GM20431 (cell line): Measurements from ENCODE around the gene IL4R.
"Not testable (repeated sequence)": the region's sequence is repeated elsewhere in the genome, so short reads cannot be mapped to it uniquely, and the experiment has no call there.

Experiments used
- in situ Hi-C: fragments of 300-500 bp; cut with MseI, MboI; formaldehyde crosslinking; loops from one replicate; pipeline ENCODE4 v1.15.0; 2020; ENCODE audit warnings: low sequenced_read_pairs; ENCODE audit not compliant: unreplicated experiment

The IL4R gene

DNA sequence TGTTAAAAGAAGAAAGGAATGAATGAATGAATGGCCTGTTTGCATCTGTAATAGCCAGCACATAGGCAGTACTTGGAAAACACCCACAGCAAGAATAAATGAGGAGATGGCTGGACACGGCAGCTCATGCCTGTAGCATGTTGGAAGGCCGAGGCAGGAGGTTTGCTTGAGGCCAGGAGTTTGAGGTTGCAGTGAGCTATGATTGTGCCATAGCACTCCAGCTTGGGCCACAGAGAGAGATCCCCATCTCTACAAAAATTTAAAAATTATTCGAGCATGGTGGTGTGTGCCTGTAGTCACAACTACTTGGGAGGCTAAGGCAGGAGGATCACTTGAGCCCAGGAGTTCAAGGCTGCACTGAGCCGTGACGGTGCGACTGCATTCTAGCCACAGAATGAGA is 12.5 kb downstream of the IL4R start:
- in situ Hi-C loops: no loop called here

DNA sequence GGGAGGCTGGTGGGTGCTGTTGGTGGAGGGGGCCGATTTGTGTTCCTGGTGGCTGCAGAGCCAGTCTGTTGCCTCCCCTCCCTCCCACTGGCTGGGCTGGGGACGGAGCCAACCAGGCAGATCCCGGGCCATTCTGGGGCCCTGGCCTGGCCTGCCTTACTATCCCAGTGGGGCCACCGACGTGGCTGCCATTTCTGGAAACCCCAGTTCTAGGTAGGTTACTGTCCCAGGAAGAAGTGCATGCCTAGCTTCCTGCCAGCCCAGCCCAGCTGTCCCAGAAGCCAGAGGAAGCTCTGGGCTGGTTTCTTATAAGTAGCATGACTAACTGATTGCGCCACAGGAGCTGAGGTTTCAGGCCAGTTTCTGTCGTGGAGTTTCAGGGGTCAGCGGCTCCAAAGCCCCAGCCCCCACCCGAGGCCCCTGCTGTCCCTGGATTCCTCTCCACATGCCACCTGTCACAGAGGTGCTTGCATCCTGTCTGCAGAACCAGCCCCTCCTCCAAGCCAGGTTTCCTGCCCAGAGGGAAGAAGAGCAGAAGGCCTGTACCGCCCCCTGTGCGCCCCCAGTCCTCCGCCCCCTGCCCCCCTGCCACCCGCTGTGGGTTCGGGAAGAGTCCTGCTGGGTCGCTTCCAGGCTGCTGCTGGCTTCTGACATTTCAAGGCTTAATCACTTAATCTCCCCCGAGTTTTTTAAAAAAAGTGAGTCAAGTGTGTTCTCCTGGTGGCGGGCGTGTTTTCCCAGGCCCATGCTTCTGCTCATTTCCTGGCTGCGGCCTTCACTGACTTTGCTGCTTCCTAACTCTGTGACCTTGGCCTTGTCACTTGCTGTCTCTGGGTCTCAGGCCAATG is 13.2 kb downstream of the IL4R start:
- in situ Hi-C loops: no loop called here

DNA sequence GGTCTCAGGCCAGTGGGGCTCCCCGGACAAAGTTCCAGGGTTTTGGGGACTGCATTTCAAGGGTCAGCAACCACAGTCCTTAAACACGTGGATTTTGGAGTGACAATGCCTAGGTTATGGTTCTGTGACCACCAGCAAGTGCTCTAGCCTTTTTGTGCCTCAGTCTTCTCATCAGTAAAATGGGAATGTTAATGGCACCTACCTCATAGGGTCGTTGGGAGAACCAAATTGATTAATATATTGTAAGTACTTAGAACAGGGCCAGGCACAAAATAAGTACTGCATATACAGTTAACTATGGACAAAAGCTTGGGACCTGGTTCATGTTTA is 13.8 kb downstream of the IL4R start:
- in situ Hi-C loops: no loop called here

DNA sequence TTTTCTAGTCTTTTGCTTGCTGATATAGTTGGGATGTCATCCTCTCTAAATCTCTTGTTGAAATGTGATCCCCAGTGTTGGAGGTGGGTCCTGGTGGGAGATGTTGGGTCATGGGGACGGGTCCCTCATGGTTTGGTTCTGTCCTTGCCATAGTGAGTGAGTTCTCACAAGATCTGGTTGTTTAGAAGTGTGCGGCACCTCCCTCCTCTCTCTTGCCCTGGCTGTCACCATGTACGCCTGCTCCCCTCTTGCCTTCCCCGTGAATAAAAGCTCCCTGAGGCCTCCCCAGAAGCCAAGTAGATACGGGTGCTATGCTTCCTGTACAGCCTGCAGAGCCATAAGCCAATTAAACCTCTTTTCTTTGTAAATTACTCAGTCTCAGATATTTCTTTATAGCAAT is 15.2 kb downstream of the IL4R start:
- in situ Hi-C loops: no loop called here

DNA sequence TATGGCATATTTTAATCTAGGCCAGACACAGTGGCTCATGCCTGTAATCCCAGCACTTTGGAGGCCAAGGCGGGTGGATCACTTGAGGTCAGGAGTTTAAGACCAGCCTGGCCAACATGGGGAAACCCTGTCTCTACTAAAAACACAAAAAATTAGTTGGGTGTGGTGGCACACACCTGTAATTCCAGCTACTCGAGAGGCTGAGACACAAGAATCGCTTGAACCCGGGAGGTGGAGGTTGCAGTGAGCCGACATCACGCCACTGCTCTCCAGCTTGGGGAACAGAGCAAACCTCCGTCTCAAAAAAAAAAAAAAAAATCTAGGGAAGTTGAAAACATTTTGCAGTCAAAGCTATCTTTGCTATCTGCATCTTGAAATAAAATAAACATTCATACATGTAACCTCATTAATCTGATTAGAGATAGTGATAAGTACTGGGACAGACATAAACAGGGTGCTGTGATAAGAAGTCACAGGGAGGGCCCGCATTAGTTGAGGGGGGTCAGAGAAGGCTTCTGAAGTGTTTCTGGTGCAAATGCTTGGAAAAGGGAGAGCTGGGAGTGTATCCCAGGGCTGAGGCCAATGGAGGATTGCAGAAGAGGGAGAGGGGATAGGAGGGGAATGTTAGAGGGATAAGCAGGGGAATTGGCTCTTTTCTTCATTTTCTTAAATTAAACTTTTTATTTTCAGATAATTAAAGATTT is 15.8 kb downstream of the IL4R start:
- in situ Hi-C loops: not testable (repeated sequence)

DNA sequence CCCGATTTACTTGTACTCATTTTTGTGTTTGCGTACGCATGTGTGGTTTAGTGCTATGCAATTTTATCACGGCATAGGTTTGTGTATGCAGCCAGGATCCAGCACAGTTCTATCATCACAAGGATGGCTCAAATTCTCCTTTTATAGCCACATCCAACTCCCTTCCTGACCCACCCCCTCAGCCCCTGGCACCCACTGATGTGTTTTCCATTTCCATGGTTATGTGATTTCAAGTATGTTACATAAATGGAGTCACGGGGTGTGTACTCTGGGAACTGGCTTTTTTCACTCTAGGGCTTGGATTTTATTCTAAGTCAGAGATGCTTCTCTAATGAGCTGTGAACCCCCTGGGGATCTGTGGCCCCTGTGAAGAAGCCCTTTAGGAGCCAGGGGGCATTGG is 16.8 kb downstream of the IL4R start:
- in situ Hi-C loops: no loop called here

DNA sequence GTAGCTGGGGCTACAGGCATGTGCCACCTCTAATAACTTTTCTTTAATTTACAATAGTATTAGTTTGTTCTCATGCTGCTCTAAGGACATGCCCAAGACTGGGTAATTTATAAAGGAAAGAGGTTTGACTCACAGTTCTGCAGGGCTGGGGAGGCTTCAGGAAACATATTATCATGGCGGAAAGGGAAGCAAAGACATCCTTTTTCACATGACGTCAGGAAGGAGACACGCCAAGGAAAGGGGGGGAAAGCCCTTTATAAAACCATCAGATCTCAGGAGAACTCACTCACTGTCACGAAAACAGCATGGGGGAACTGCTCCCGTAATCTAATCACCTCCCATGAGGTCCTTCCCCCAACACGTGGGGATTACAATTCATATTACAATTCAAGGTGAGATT is 18.3 kb downstream of the IL4R start:
- in situ Hi-C loops: no loop called here

DNA sequence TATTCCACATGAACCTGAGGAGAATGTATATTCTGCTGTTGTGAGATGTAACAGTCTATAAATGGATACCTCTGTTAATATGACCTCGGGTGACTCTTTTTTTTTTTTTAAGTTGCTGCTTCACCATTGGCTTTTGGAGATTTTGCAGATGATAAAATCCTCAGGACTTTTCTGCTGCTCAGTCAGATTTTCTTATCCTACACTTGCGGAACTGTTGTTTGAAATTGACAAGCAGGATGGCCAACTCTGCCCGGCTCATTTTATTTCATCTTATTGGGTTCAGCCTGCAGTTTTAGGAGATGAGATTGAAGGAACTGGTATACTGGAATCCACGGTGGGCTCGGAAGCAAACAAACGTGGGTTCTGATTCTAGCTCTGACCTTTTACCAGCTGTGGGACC is 19.3 kb downstream of the IL4R start:
- in situ Hi-C loops: no loop called here

DNA sequence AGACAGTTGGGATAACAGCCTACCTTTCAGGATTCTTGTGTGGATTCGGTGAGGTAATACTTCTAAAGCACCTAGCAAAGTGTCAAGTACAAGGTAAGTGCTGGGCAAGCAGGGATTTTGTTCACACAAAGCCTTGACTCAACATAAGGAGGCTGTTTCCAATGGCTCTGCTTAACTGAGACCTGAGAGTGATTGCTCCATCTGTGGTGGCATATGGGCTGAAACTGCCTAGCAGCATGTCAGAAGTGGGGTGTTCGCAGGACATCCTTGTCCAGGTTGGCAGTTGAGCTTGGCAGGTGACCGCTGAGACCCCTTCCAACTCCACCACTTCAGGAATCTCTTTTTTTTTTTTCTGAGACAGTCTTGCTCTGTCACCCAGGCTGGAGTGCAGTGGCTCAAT is 19.8 kb downstream of the IL4R start:
- in situ Hi-C loops: no loop called here

DNA sequence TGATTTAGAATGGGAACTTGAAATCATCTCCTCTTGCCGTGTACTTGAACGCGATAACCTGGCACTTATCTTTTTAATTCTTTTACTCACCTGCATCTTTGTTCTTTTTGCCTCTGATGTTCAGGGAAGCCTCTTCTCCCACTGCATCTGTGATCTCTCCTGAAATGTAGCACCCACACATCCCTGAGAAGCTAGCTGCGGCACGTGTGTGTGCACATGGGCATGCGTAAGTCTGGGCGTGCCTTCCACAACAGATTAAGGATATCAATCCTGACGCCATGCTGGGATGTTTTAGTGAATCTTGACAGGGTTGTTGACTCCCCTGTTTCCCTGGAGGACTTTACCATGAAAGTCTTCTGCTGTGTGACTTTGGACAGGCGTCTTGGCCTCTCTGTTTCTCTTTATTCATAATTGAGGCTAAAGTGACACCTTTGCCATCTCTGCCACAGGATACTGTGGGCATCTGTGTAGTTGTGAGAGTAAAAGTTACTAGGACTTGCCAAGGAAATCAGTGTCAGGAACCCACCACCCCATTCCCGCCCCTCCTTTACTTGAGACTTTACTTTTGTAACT is 20.5 kb downstream of the IL4R start:
- in situ Hi-C loops: no loop called here

DNA sequence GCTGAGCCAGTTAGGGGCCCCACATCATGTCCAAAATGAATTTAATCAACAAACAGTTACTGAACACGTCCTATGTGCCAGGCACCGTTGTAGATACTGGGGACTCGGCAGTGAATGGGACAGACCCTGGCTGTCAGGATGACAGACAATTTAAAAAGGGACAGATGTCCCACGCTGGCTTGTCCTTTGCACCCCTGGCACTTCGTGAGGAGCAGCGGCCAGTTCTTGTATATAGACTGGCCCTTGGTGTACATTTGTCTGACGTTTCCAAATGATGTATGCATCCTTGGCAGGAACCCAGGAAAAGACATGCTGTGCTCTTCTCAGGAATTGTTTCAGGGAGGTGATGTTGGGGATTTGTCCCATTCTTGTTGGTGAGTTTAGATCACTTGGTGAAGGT is 21.1 kb downstream of the IL4R start:
- in situ Hi-C loops: no loop called here

DNA sequence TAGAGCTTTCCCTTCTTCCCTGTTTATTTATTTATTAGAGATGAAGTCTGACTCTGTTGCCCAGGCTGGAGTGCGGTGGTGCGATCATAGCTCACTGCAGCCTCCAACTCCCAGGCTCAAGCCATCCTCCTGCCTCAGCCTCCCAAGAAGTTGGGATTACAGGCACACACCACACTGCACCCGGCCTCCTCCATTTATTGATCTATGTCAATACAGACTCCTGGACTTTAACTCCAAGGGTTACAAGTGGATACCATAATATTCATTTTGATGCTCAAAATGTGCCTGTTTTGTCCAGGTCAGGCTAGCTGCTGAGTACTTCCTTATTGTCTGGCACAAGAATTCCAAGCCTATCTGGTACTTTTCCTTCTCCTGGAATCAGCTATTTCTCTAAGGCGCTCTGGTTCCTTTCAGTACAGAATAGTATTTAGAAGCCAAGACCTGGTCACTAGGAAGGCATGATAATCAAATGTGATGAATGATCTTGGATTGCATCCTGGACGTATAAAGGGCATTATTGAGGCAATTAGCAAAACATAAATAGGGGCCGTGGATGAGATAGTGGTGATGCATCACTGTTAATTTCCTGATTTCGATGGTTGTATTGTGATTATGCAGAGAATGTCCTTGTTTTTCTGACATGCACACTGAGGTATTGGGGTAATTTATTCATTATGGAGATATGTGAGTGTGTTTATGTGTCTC is 21.7 kb downstream of the IL4R start:
- in situ Hi-C loops: no loop called here

DNA sequence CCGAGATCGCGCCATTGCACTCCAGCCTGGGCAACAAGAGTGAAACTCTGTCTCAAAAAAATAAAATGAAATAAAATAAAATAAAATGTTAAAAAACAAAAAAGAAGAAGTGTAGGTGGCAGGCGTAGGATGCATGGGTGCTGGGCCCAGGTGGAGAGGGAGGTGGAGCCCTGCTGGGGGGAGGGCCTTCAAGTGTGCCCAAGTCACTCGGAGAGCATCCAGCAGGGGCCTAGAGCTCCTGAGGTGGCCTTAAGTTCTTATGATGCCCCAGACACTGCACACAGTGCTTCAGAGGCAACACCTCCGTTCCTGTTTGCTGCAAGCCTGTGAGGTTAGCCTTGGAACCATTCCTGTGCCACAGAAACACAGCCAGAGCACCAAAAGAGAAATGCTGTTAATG is 23.2 kb downstream of the IL4R start:
- in situ Hi-C loops: no loop called here

DNA sequence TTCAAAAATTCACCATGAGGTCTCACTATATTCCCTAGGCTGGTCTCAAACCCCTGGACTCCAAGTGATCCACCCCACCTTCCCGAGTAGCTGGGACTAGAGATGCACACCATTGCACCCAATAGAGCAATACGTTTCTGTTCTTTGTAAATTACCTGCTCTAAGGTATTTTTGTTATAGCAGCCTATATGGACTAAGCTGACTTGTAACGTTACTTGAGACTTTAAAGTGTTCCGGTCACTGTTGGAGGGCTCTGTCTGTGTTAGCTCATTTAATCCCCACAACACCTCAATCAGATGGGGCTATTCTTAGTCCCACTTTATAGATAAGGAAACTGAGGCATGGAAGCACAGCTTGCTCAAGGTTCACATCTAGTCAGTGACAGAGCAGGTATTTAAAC is 25.4 kb downstream of the IL4R start:
- in situ Hi-C loops: no loop called here

DNA sequence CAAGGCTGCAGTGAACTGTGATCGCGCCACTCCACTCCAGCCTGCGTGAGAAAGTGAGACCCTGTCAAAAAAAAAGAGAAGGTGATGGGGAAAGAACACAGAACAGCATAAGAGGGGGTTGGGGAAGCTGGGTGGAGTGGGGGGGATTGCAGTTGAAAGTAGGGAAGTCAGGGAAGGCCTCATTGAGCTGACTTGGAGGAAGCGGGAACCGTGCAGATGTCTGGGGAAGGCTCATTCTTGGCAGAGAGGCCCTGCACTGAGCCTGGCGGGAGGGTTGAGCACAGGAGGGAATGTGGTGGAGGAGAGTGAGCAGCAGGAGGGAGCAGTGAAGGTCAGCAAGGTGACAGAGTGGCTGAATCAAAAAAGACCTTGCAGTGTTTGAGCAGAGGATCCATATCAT is 26.9 kb downstream of the IL4R start:
- in situ Hi-C loops: no loop called here

DNA sequence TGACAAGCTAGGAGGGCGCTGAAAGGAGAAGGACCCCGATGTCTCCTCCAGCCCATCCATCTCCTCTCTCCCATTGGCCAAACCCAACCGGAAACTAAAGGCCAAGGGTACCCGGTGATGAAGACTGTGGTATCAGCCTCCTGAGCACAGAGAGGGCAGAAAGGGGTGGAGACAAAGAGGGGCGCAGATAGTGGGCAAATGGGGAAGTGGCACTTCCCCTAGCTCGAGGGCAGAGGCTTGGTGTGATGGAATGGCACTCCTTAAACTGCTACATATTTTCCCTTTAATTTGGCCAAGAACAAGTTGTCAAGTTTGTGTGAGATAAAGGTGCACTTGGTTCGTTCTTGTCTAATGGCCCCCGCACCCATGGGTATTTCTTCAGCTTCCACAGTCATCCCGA is 27.8 kb downstream of the IL4R start:
- in situ Hi-C loops: no loop called here

DNA sequence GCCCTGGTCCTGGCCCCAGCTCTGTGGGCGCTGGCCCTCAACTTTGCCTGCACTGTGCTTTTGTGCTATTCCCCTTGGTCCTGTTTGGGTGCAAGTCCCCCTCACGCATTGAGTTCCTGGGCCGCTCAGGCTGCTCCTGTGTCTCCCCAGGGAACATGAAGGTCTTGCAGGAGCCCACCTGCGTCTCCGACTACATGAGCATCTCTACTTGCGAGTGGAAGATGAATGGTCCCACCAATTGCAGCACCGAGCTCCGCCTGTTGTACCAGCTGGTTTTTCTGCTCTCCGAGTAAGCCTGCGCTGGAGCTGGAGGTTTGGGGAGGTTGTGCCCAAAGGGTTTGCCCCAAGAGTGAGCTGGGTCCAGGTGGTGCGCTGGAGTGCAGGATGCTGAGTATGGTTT is 28.2 kb downstream of the IL4R start:
- in situ Hi-C loops: no loop called here

DNA sequence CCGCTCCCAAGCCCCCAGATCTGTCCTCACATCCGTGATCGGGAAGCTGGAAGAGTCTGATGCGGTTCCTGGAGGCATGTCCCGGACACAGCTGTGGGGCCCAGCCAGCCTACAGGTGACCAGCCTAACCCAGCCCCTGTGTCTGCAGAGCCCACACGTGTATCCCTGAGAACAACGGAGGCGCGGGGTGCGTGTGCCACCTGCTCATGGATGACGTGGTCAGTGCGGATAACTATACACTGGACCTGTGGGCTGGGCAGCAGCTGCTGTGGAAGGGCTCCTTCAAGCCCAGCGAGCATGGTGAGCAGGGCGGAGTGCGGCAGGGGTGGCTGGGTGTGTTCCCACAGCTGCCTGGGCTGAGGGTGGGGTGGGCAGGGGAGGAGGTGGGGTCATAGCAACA is 30.9 kb downstream of the IL4R start:
- in situ Hi-C loops: no loop called here

DNA sequence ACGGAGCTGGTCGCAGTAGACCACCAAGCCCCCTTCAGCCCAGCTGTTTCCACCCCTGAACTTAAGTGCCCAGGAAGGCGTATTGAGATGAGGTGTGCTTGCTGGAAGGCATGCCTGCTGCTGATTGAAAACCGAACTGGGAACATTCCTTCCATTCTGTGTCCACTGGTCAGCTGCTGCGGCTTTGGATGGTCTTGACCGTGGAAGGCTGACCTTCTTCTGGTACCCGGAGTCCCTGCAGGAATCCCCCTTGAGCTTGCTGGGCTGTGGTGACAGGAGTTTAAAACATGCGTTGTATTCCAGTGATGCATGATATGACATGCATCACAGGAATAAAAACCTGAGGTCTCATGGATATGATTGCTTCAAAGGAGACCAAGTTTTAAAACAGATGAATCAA is 31.4 kb downstream of the IL4R start:
- in situ Hi-C loops: no loop called here

DNA sequence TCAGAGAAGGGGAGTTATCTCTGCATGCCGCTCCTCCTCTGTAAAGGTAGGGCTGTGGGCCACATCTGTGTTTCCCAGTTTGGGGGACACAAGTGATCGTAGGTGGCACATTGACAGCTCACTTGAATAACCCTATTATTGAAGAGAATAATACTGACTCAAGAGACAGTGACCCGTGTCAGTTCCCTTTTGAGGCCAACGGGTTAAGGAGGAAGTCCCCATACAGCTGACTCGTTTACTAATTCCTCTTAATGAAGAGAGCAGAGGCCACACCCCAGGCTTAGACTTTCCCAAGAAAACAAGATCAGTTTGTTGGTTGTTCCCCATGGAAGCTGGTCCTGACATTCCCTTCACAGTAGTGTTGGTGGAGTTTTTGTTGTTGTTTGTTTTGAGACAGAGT is 33.0 kb downstream of the IL4R start:
- in situ Hi-C loops: no loop called here
